ENCODE results near the gene LRRC30.

The LRRC30 gene

GRCh38 chr18:7272311-7273049 lies 41.6 kb downstream of the LRRC30 start:
- TF ChIP-seq, protein P1, sequence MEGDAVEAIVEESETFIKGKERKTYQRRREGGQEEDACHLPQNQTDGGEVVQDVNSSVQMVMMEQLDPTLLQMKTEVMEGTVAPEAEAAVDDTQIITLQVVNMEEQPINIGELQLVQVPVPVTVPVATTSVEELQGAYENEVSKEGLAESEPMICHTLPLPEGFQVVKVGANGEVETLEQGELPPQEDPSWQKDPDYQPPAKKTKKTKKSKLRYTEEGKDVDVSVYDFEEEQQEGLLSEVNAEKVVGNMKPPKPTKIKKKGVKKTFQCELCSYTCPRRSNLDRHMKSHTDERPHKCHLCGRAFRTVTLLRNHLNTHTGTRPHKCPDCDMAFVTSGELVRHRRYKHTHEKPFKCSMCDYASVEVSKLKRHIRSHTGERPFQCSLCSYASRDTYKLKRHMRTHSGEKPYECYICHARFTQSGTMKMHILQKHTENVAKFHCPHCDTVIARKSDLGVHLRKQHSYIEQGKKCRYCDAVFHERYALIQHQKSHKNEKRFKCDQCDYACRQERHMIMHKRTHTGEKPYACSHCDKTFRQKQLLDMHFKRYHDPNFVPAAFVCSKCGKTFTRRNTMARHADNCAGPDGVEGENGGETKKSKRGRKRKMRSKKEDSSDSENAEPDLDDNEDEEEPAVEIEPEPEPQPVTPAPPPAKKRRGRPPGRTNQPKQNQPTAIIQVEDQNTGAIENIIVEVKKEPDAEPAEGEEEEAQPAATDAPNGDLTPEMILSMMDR (conservative IDR thresholded peaks at IDR 0.05; ENCODE audit: low read depth, low read length): peak; percentile 79
- peak overlapping the region; percentile 6 for H3K4me3 ChIP-seq (ENCODE audit: low read depth, low read length)
- DNase-seq (ENCODE audit: low read depth): peak; percentile 93

DNA sequence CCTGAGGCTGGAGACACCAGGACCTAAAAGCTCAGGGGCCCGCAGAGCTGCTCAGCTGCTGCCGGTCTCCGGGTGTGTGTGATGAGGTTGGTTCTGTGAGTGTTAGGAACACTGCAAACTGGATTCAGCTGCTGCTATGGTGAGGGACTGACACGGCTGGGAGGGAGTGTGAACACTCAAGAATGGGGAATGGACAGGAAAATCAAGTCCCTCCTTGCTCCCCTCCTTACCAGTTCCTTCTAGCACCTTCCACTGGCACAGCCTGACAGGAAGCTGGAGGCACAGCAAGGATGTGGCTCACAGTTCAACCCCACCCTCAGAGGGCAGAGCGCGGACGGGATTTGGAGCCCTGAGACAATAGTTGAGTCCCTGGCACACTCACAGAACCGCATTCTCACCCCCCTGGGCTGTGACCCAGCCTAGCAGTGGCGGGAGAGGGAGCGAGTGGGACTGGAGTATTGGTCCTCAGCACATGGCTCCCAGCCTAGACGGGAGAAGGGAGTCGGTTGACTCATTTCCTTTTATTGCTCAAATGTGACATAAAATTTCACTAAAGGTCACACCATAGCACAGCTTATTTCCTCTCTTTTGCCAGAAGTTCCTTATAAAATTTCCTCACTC lies 42.5 kb downstream of the LRRC30 start:
- peak; percentile 83 for DNase-seq (ENCODE audit: low read depth)
- TF ChIP-seq, protein P1 (conservative IDR thresholded peaks at IDR 0.05; ENCODE audit: low read depth, low read length): no peak
- peak overlapping the region; percentile 23 for H3K4me3 ChIP-seq (ENCODE audit: low read depth, low read length)

DNA sequence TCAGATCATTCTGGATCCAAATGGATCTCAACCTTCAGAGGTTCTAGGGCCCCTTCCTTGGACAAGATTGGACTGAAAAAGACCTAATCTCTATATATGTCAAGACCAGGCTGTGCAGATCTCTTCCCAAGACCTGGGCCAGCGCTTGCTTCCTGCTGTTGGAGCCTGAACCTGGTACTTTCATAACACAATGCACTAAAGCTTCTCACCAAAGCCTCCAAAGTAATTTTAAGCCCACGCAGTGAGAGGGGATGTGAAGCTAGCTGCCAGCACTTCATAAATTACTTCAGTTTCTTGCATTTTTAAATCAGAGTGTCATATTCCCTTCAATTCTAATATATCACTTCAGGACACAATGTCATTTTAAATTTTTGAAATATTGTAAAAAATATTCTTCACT lies 50.7 kb downstream of the LRRC30 start:
- TF ChIP-seq, protein P1 (conservative IDR thresholded peaks at IDR 0.05; ENCODE audit: low read depth, low read length): no peak
- DNase-seq (ENCODE audit: low read depth): no peak
- no peak overlapping the region for H3K4me3 ChIP-seq (ENCODE audit: low read depth, low read length)

All from choroid plexus epithelial cell (primary cell).